ENCODE data around the gene C2orf69.

Gene C2orf69, protein sequence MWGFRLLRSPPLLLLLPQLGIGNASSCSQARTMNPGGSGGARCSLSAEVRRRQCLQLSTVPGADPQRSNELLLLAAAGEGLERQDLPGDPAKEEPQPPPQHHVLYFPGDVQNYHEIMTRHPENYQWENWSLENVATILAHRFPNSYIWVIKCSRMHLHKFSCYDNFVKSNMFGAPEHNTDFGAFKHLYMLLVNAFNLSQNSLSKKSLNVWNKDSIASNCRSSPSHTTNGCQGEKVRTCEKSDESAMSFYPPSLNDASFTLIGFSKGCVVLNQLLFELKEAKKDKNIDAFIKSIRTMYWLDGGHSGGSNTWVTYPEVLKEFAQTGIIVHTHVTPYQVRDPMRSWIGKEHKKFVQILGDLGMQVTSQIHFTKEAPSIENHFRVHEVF

DNA sequence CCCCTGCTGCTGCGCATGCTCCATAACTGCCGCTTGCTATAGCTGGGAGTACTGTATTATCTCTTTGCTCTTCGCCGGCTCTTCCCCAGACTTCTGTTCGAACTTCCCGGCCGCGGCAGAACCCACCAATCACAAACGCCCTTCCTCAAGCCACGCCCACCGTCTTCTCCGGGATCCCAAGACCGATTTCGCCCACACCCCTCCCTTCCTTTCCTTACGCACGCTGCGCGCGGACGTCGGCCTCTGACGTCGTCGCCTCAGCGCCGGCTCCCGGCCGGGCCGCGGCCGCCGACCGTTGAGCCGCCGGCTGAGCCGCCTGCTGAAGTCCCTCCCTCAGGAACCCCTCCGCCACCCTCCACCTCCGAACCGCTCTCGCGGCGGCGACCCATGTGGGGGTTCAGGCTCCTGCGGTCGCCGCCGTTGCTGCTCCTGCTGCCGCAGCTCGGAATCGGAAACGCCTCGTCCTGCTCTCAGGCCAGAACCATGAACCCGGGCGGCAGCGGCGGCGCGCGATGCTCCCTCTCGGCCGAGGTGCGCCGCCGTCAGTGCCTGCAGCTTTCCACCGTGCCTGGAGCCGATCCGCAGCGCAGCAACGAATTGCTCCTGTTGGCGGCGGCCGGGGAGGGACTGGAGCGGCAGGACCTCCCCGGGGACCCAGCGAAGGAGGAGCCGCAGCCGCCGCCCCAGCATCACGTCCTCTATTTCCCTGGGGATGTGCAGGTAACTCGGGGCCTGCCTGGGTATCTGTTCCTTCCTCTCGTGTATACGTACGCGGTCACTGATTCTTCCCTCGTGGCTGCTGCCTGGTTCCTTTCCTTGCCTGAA is at the start of gene C2orf69:
Gene C2orf69 (plus strand): TSS at position 242 of the 825 bp plus-strand sequence. CDS start 146 bp downstream, at position 388.
- peak; percentile 83 for DNase-seq (ENCODE audit: low read depth, low spot score)
- ChIA-PET POLR2A (no interaction called here), CTCF (interaction anchor here (1.1 to 1.2 kb wide), 2 partner anchors 16 to 49 kb away, joined by 3 read pairs; no protein-coding TSS in a partner anchor)
- TF ChIP-seq, protein P1, sequence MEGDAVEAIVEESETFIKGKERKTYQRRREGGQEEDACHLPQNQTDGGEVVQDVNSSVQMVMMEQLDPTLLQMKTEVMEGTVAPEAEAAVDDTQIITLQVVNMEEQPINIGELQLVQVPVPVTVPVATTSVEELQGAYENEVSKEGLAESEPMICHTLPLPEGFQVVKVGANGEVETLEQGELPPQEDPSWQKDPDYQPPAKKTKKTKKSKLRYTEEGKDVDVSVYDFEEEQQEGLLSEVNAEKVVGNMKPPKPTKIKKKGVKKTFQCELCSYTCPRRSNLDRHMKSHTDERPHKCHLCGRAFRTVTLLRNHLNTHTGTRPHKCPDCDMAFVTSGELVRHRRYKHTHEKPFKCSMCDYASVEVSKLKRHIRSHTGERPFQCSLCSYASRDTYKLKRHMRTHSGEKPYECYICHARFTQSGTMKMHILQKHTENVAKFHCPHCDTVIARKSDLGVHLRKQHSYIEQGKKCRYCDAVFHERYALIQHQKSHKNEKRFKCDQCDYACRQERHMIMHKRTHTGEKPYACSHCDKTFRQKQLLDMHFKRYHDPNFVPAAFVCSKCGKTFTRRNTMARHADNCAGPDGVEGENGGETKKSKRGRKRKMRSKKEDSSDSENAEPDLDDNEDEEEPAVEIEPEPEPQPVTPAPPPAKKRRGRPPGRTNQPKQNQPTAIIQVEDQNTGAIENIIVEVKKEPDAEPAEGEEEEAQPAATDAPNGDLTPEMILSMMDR (IDR thresholded peaks at IDR 0.05; ENCODE audit: insufficient read depth, low read length, missing control alignments), result no peak
- peak within 1 kb of the TSS; percentile 97 for H3K4me3 ChIP-seq (ENCODE audit: low read depth, low read length)

DNA sequence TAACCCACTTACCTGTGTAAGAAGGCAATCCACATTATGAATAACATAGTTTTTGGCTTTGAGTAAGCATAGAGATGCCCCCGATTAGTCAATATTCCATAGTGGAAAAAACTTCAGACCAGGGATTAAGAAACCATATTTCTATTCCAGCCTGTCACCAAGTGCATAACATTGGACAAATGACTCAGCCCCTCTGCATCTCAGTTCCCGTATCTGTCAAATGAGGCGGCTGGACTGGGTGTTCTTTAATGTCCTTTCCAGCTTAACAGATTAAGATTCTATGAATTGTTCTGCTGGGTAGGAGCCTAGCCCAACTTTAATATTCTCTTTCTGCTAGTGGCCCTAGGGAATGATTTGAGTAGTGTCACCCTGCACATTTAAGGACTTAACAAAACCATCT is 48.3 kb upstream of the C2orf69 start:
- TF ChIP-seq, protein P1 (IDR thresholded peaks at IDR 0.05; ENCODE audit: insufficient read depth, low read length, missing control alignments), result no peak
- POLR2A ChIA-PET, result no interaction called here
- H3K4me3 ChIP-seq (ENCODE audit: low read depth, low read length), result no peak overlapping the region
- no peak for DNase-seq (ENCODE audit: low read depth, low spot score)
- CTCF ChIA-PET, result interaction anchor here (0.8 to 1.5 kb wide), 6 partner anchors 10 to 1553 kb away, joined by 3 to 4 read pairs (median 3); partner anchors contain the start of gene FTCDNL1

DNA sequence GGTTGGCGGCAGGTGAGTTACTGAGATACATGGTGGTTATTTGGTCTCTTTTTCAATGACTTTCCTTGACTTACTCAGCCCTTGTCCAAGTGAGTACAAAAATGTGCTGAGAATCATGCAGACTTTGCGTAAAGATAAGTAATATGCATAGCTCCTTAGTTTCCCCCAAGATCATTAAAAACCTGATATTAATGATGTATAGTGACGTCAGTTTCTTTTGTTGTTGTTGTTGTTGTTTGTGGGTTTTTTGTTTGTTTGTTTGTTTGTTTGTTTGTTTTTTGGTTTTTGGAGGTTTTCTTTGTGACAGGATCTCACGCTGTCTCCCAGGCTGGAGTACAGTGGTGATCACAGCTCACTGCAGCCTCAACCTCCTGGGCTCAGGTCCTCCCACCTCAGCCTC is 45.2 kb upstream of the C2orf69 start:
- POLR2A ChIA-PET, result no interaction called here
- CTCF ChIA-PET, result interaction anchor here (1.1 to 1.2 kb wide), 2 partner anchors 20 to 161 kb away, joined by 3 read pairs; no protein-coding TSS in a partner anchor
- TF ChIP-seq, protein P1 (IDR thresholded peaks at IDR 0.05; ENCODE audit: insufficient read depth, low read length, missing control alignments), result no peak
- H3K4me3 ChIP-seq (ENCODE audit: low read depth, low read length), result no peak overlapping the region
- DNase-seq (ENCODE audit: low read depth, low spot score), result no peak

DNA sequence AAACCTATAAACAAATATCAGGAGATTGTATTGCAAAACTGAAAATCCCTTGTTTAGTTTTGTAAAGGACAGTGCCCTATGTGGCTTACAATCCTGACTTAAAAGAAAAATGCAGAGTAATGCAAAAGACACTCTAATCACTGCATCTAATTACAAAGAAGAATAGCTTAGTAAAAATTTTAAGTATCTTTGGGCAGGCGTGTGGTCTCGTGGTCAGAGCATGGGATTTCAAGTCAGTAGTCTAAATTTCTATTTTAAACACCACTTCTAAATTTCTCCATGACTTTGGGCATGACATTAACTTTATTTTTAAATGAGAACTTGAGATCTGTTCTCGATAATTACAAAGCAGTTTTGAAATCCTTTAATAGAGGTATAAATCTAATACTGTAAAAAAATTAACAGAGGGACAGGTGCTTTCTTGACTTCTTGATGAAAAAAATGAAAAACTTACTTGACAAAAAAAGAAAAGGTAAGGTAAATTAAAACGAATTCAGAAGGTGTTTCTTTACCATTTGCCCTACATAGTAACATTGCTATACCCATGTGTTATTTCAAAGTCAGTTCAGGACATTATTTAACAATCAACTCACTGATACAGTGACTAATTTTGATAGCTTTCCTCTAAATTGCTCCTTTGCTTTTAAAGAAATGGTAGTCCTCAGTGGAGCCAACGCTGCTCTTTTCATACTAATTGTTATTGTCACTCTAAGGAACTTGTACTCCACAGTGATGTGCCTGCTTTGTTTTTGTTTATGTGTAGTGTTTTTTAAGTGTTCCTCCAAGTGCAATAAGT is 42.5 kb upstream of the C2orf69 start:
- POLR2A ChIA-PET, result no interaction called here
- no peak overlapping the region for H3K4me3 ChIP-seq (ENCODE audit: low read depth, low read length)
- TF ChIP-seq, protein P1 (IDR thresholded peaks at IDR 0.05; ENCODE audit: insufficient read depth, low read length, missing control alignments), result no peak
- DNase-seq (ENCODE audit: low read depth, low spot score), result no peak
- CTCF ChIA-PET, result interaction anchor here (1.6 to 1.7 kb wide), 3 partner anchors 7 to 129 kb away, joined by 3 to 5 read pairs (median 4); no protein-coding TSS in a partner anchor

DNA sequence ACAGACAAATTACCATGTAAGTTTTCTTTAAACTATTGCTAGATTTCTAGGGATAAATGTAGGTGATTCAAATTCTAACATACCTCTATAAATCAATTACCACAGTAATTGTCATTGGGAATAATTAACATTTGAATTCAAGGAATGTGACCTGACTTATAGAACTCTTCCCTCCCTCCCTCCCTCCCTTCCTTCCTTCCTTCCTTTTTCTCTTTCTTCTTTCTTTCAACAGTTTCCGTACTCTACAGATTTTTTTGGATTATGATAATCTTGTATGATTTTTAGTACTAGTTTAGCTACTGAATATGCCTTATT is 41.9 kb upstream of the C2orf69 start:
- TF ChIP-seq, protein P1 (IDR thresholded peaks at IDR 0.05; ENCODE audit: insufficient read depth, low read length, missing control alignments), result no peak
- POLR2A ChIA-PET, result no interaction called here
- CTCF ChIA-PET, result interaction anchor here (1.7 kb wide), 1 partner anchor 8 kb away, joined by 4 read pairs; no protein-coding TSS in a partner anchor
- DNase-seq (ENCODE audit: low read depth, low spot score), result no peak
- H3K4me3 ChIP-seq (ENCODE audit: low read depth, low read length), result no peak overlapping the region
